Type B pancreatic cell (in vitro differentiated cells): ENCODE results near the gene COASY. TPM values are rescaled to one million over a fixed set of nuclear protein-coding genes. Genes with fewer than 3 reads are reported as not detected.

Source experiments
- DNase-seq: peaks from one replicate; pipeline ENCODE4 v3.0.0; 2021; ENCODE audit warnings: mixed read lengths; ENCODE audit not compliant: unreplicated experiment; ENCODE audit errors: extremely low spot score
- H3K27ac Mint-ChIP-seq: 2 replicates; pipeline ENCODE4 v1.8.0; 2021; ENCODE audit warnings: mild to moderate bottlenecking, mixed read lengths
- H3K27me3 Mint-ChIP-seq: 2 replicates; pipeline ENCODE4 v1.8.0; 2021; ENCODE audit warnings: mixed read lengths
- H3K36me3 Mint-ChIP-seq: 2 replicates; pipeline ENCODE4 v1.8.0; 2021; ENCODE audit warnings: mixed read lengths
- H3K4me1 Mint-ChIP-seq: one replicate; pipeline ENCODE4 v1.8.0; 2021; ENCODE audit warnings: mixed read lengths; ENCODE audit not compliant: unreplicated experiment
- H3K4me3 Mint-ChIP-seq: 2 replicates; pipeline ENCODE4 v1.8.0; 2021; ENCODE audit warnings: mild to moderate bottlenecking, mixed read lengths
- H3K9me3 Mint-ChIP-seq: 2 replicates; pipeline ENCODE4 v1.8.0; 2021; ENCODE audit warnings: mixed read lengths
- CTCF ChIP-seq: fragments of 200-600 bp; sonication (generic); conservative IDR thresholded peaks from 2 replicates; pipeline ENCODE4 v1.5.0; 2021; ENCODE audit warnings: antibody characterized with exemption, mild to moderate bottlenecking
- total RNA-seq: library from RNA; stranded (reverse); gene quantifications from 2 replicates; pipeline ENCODE4 v1.2.1, GENCODE V29; 2021; ENCODE audit warnings: low replicate concordance

The COASY gene
- total RNA-seq, 1 donor from 2014 or later = 78.0 TPM

GRCh38 chr17:42514867-42515266, 47.1 kb upstream of the COASY start:
- no peaks in the 10 kb centered on the region for H3K27me3 Mint-ChIP-seq
- peaks cover 14% of the 10 kb centered on the region for H3K36me3 Mint-ChIP-seq
- H3K4me3 Mint-ChIP-seq = no peak overlapping the region
- peaks cover 29% of the 10 kb centered on the region for H3K4me1 Mint-ChIP-seq
- no peak for TF ChIP-seq CTCF
- no peak for DNase-seq
- no peaks in the 10 kb centered on the region for H3K9me3 Mint-ChIP-seq
- no peak overlapping the region for H3K27ac Mint-ChIP-seq

DNA sequence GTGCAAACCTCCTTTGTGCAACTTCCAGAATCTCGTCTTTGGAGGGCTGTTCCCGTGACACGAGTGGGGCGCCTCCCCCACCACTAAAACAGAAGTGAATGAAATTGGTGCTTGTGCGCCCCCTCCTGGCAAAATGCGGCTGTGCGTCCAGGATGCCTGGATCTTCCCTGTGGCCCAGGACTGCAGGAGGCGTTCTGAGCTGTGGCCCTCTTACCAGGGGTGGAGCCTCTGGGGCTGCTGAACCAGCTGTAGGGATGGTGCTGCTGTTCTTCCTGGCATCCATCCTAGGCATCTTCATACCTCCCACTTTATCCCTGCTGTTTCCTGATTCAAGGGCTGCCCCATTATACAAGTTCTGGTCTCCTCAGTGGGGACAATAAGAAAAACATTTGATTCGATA, 44.4 kb upstream of the COASY start:
- peak overlapping the region; percentile 84 for H3K27ac Mint-ChIP-seq
- DNase-seq = peak; percentile 85
- H3K9me3 Mint-ChIP-seq = no peaks in the 10 kb centered on the region
- no peaks in the 10 kb centered on the region for H3K27me3 Mint-ChIP-seq
- TF ChIP-seq CTCF = peak; percentile 94
- peaks cover 50% of the 10 kb centered on the region for H3K4me1 Mint-ChIP-seq
- H3K36me3 Mint-ChIP-seq = peaks cover 10% of the 10 kb centered on the region
- no peak overlapping the region for H3K4me3 Mint-ChIP-seq

- peaks cover 52% of the 10 kb centered on the region for H3K4me1 Mint-ChIP-seq
- H3K27ac Mint-ChIP-seq = peak overlapping the region; percentile 84
- H3K4me3 Mint-ChIP-seq = peak overlapping the region; percentile 64
- DNase-seq = no peak
- no peaks in the 10 kb centered on the region for H3K9me3 Mint-ChIP-seq
- H3K36me3 Mint-ChIP-seq = peaks cover 12% of the 10 kb centered on the region
- no peak for TF ChIP-seq CTCF
- no peaks in the 10 kb centered on the region for H3K27me3 Mint-ChIP-seq
Observed at GRCh38 chr17:42518046-42518754, 43.7 kb upstream of the COASY start.

DNA sequence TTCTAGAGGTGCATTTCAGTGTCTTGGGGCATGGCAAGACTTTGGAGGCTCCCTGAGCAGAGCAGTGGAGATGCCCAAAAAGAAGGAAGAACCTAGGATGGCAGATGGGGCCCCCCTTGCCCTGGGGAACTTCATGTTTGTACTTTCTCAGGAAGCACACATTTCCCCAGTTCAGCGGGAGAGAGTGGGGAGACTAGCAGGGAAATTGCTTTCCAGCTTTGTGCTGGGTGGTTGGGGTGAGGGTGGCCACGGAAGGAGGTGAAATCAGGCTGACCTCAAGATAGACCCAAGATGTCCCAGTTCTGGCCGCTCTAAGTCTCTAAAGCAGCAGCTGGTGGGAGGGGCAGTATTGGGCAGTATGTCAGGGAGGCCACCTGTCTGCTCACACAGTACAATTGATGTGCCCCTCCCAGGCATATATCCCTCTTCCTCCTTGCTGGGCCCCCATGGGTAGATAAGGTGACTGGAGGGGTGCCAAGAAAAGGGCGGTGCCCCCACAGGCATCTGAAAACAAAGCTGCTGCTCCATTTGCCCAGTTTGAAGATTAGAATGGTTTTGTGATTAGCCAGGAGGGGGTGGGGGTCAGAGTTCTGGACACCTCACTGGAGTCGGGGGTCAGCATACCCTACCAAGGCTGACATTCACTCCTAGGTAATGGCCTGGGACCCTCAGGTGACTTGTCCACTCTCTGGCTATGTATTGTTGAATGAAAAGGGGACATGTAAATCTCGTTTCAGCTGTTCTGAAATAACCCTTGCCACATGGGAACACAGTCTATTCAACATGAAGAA, 43.0 kb upstream of the COASY start:
- Mint-ChIP-seq H3K9me3 (no peaks in the 10 kb centered on the region), H3K27ac (peak overlapping the region; percentile 84), H3K4me1 (peaks cover 52% of the 10 kb centered on the region), H3K4me3 (peak overlapping the region; percentile 64), H3K36me3 (peaks cover 12% of the 10 kb centered on the region), H3K27me3 (no peaks in the 10 kb centered on the region)
- no peak for DNase-seq
- TF ChIP-seq CTCF = no peak

DNA sequence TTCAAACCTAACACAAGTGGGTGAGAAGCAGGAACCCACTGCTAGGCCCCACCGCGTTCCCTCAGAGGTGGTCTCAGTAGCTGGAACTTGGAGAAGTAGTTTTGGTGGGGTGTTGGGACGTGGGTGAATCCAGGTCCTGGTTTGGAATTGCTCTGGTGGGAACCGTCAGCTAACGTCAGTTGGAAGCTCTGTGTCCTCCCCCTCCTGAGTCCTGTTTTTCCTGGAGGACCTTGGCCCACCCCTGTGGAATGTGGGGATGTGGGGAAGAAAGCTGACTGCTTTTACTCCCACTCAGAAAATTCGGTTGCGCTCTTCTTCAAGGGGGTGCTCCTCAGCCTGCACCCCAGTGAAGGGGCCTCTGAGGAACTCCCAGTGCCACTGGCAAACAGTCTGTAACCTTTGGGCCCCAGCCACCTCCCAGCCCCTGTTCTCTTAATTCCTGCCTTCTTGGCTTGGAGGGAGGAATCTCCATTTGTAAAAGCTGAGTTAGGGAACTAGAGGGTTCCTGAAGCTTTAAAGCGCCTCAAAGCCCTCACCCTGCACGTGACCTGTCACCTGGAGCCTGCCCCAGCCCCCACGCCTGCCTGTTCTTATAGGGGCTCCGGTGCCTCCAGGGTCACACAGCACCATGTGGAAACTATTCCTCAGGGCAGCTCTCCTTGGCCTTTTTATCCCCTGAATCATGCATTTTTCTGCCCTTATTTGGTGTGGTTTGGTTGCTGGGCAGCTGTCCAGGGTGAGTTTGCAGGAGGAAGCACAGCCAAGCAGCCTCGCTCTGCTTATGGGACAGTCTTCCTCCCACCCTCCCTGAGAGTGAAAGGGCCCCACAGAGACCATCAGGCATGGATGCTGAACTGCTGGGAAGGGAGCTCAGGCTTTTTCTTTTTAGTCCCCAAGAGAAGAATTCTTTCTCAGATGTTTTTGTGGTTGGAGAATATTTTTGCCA, 42.1 kb upstream of the COASY start:
- no peak for TF ChIP-seq CTCF
- H3K27ac Mint-ChIP-seq = peak overlapping the region; percentile 84
- DNase-seq = no peak
- H3K36me3 Mint-ChIP-seq = peaks cover 10% of the 10 kb centered on the region
- no peaks in the 10 kb centered on the region for H3K9me3 Mint-ChIP-seq
- H3K4me3 Mint-ChIP-seq = peak overlapping the region; percentile 49
- H3K27me3 Mint-ChIP-seq = no peaks in the 10 kb centered on the region
- H3K4me1 Mint-ChIP-seq = peaks cover 52% of the 10 kb centered on the region
